ENCODE results near the gene TECR. TPM values are rescaled to one million over a fixed set of nuclear protein-coding genes. Genes with fewer than 3 reads are reported as not detected.

Gene TECR
- total and polyA plus RNA-seq, 2 of the 13 experiments (the other 11 are each of a cell fraction or from before 2014, with no cell fraction given), result 54.9 to 121 TPM

- TF ChIP-seq, protein P1, sequence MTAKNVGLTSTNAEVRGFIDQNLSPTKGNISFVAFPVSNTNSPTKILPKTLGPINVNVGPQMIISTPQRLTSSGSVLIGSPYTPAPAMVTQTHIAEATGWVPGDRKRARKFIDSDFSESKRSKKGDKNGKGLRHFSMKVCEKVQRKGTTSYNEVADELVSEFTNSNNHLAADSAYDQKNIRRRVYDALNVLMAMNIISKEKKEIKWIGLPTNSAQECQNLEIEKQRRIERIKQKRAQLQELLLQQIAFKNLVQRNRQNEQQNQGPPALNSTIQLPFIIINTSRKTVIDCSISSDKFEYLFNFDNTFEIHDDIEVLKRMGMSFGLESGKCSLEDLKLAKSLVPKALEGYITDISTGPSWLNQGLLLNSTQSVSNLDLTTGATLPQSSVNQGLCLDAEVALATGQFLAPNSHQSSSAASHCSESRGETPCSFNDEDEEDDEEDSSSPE (CRISPR knock-in tag; IDR thresholded peaks at IDR 0.05), result no peak
- no peak for TF ChIP-seq PHF5A (CRISPR knock-in tag; IDR thresholded peaks at IDR 0.05; ENCODE audit: low read depth, unreplicated experiment)
- TF ChIP-seq, protein P2, sequence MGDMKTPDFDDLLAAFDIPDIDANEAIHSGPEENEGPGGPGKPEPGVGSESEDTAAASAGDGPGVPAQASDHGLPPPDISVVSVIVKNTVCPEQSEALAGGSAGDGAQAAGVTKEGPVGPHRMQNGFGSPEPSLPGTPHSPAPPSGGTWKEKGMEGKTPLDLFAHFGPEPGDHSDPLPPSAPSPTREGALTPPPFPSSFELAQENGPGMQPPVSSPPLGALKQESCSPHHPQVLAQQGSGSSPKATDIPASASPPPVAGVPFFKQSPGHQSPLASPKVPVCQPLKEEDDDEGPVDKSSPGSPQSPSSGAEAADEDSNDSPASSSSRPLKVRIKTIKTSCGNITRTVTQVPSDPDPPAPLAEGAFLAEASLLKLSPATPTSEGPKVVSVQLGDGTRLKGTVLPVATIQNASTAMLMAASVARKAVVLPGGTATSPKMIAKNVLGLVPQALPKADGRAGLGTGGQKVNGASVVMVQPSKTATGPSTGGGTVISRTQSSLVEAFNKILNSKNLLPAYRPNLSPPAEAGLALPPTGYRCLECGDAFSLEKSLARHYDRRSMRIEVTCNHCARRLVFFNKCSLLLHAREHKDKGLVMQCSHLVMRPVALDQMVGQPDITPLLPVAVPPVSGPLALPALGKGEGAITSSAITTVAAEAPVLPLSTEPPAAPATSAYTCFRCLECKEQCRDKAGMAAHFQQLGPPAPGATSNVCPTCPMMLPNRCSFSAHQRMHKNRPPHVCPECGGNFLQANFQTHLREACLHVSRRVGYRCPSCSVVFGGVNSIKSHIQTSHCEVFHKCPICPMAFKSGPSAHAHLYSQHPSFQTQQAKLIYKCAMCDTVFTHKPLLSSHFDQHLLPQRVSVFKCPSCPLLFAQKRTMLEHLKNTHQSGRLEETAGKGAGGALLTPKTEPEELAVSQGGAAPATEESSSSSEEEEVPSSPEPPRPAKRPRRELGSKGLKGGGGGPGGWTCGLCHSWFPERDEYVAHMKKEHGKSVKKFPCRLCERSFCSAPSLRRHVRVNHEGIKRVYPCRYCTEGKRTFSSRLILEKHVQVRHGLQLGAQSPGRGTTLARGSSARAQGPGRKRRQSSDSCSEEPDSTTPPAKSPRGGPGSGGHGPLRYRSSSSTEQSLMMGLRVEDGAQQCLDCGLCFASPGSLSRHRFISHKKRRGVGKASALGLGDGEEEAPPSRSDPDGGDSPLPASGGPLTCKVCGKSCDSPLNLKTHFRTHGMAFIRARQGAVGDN (CRISPR knock-in tag; IDR thresholded peaks at IDR 0.05), result peak; percentile 18; the same call in 1 of the 2 replicates
- TF ChIP-seq, protein P3, sequence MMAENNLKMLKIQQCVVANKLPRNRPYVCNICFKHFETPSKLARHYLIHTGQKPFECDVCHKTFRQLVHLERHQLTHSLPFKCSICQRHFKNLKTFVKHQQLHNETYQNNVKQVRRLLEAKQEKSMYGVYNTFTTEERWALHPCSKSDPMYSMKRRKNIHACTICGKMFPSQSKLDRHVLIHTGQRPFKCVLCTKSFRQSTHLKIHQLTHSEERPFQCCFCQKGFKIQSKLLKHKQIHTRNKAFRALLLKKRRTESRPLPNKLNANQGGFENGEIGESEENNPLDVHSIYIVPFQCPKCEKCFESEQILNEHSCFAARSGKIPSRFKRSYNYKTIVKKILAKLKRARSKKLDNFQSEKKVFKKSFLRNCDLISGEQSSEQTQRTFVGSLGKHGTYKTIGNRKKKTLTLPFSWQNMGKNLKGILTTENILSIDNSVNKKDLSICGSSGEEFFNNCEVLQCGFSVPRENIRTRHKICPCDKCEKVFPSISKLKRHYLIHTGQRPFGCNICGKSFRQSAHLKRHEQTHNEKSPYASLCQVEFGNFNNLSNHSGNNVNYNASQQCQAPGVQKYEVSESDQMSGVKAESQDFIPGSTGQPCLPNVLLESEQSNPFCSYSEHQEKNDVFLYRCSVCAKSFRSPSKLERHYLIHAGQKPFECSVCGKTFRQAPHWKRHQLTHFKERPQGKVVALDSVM (CRISPR knock-in tag; IDR thresholded peaks at IDR 0.05), result no peak
- TF ChIP-seq SAP130 (CRISPR knock-in tag; IDR thresholded peaks at IDR 0.05; ENCODE audit: low read depth), result no peak
- TF ChIP-seq ZNF253 (CRISPR knock-in tag; IDR thresholded peaks at IDR 0.05; ENCODE audit: borderline replicate concordance), result no peak
- TF ChIP-seq ZNF607 (CRISPR knock-in tag; IDR thresholded peaks at IDR 0.05; ENCODE audit: borderline replicate concordance), result no peak
- no peak for TF ChIP-seq ZBTB26 (CRISPR knock-in tag; IDR thresholded peaks at IDR 0.05; ENCODE audit: borderline replicate concordance)
- peak; percentile 57 for TF ChIP-seq RBFOX2 (IDR thresholded peaks at IDR 0.05; ENCODE audit: low read depth, low read length)
These were observed 35.9 kb downstream of the TECR start (continued) for GRCh38 chr19:14565298-14565679.
